Right ventricle myocardium superior (tissue), 1 donor: ENCODE results near the gene RGS7. TPM values are rescaled to one million over a fixed set of nuclear protein-coding genes. Genes with fewer than 3 reads are reported as not detected.

Source experiments
- ATAC-seq: fragments of 200-7000 bp; cut with Tn5 transposase; one replicate; pipeline ENCODE4 v1.9.1; 2020; ENCODE audit warnings: mild to moderate bottlenecking; ENCODE audit not compliant: poor library complexity
- DNase-seq: peaks from one replicate; pipeline ENCODE4 v3.0.0-alpha.2; 2020
- intact Hi-C: fragments of 100-400 bp; cut with DNase I; formaldehyde crosslinking; loops from one replicate; pipeline ENCODE4 v1.11.2; 2022
- long read RNA-seq: library from polyadenylated mRNA; unstranded; transcript quantifications from one replicate; pipeline ENCODE4 v2.0.0, GENCODE V29; 2021
- total RNA-seq: library from RNA; stranded (reverse); fragmentation: NEBNext Ultra II Directional; extraction: Animal tissue kit (Norgen Biotek cat#: 25700); gene quantifications from one replicate; pipeline ENCODE4 v1.2.1, GENCODE V29; 2021
- donor health status: DM: no; HTN: yes; CAD: no; lungs with severe emphysema.

Gene RGS7
- total RNA-seq = not detected
- long read RNA-seq = 0 reads

DNA sequence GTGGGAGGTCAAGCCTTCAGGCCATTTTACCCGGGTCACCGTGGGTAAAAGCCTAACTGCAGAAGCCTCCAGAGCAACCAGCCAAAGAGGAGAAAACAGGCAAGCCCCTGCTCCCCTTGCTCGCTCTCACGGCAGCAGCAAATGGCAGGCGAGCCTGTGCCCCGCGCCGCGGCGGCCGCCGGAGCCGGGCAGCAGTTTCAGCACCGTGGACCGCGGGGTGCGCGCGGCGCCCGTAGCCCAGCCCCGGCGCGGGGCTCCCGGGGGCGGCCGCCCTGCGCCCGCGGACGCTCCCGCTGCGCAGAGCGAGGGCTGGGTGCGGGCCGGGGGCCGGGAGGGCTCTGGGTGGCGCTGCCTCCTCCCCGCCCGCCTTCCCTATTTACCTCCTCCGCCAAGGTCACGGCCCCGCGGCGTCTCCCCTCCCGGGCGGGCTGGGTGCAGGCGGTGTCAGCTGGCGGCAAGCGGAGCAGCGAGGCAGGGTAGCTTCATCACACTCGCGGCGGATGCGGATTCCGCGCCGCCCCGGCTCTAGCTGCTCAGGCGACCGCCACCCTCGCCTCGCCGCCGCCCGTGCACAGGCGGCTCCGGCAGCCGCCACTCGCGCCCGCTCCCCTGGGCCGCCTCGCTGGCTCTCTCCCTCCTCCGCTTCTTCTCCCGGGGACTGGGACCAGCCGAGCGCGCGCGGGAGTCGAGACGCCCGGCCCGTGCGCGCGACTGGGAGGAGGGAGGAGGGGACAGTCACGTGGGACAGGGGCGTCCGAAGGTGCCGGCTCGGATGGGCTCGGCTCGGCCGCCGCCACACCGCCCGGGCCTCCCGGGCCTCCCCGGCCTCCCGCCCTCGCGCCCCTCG, at the start of gene RGS7:
Gene RGS7 (minus strand): TSS at position 687 of the 847 bp plus-strand sequence.
- intact Hi-C loops = no loop called here
- DNase-seq = peak; percentile 46

DNA sequence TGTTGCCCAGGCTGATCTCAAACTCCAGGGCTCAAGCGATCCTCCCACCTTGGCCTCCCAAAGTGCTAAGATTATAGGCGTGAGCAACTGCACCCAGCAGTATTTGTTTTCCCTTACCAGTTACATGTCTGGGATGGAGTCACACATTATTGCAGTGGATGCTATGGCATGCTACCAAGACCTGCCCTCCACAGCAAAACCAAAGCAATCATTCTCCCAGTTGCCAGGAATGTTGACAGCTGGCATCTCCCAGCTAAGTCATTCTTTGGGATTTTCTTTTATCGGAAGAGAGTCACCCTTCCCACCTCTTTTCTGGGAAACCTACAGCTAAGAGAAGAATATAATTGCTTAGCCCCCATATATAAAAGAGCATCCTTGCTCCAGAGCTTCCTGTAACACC, 49.4 kb upstream of the RGS7 start:
- DNase-seq = no peak
- intact Hi-C loops = no loop called here
- ATAC-seq = no peak

More for the DNA sequence above, at the start of gene RGS7:
- ATAC-seq = peak; percentile 71

DNA sequence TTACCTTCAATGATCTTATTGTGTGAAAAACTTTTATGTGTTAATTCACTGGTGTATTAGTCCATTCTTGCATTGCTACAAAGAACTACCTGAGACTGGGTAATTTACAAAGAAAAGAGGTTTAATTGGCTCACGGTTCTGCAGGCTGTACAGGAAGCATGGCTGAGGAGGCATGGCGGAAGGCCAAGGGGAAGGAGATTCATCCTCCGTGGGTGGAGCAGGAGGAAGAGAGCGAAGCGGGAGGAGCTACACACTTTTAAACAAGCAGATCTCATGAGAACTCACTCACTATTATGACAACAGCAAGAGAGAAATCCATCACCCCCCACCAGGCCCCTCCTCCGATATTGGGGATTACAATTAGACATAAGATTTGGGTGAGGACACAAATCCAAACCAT, 44.2 kb upstream of the RGS7 start:
- intact Hi-C loops = no loop called here
- ATAC-seq (no peak), DNase-seq (no peak)

DNA sequence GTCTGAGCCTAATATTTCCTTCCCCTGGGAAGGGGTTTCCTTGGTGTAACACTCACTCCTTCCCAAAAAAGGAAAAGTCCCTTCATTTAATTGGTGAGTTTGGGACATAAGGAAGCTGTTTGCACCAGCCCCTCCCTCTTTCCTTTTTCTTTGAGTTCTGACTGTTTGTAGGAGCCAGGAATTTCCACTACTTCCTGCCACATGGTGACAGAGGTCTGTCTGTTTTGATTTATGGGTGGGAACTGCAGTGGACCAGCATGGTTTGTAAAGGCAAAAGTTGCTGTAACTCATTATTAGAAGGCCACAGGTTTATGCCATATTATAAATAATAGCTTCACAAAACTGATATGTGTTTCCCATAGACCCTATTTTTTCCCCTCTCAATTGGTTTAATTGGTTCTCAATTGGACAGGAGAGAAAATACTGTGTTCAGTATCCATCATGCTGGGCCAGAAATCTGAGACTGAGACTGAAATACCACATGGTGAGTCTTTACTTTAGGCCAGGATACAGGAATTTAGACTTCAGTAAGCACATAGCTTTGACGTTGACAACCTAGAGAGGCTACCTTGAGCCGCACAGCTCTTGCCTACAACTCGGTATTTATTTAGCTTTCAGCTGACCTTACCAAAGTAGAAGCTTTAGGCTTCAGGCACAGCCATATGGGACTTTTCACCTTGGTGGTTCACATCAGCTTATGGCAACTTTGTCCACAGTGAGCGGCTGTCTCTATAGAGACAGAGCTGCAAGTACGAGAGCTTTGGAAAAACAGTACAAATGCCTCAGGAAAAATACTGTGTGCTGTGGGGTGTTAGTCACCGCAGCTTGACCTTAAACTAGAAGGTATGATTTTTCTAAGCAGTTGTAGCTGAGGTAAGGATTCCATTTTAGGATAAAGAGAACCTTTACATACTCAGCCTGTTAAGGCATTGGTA, 40.0 kb upstream of the RGS7 start:
- intact Hi-C loops = no loop called here
- DNase-seq (no peak), ATAC-seq (no peak)

DNA sequence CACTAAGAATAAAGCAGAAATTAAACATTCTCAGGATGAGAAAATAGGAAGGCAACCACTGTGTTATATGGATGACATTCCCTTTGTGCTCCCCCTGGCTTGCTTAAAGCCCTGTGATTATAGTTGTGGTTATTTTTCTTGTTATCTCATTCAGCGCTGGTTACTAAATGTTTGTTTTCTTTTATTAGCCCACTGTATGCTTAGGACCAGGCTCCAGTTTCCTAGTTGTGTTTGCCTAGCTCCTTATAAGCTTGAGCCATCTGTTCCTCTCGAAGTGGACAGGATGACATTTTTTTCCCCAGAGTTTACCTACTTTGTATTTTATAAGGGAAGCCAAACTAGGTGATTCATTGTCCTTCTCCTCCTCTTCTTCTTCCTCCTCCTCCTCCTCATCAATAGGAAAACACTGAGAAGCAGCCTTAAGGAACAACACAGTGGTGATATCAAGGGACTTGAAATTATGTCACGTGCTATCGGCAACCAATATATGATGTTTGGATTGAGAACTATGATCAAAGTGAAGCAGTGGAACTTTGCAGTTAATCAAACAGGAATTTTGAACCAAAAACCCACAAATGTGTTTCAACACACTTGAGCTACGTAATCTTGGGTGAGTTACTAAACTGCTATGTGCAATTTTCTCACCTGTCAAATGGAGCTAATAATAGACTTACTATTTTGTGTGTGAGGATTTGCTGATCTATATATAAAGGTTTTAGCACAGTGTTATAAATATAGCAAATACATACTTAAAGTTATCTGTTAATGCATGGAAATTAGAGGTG, 35.1 kb upstream of the RGS7 start:
- ATAC-seq (no peak), DNase-seq (no peak)
- intact Hi-C loops = no loop called here

DNA sequence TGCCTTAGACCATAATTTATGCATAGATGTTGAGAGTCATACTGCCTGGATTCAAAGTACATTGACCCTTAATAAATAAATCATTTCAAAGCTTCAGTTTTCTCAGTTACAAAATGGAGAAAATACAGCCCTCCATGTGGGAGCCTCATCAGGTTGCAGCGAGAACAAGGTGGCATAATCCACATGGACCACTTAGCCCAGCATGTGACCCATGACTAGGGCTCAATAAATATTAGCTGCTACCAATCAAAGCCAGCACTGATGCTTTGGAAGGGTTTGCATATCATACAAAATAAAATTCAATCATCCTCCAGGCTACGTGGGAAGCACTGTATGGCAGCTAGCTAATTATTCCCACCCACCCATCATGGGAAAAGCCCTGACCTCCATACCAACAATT, 33.5 kb upstream of the RGS7 start:
- intact Hi-C loops = no loop called here
- ATAC-seq = no peak
- no peak for DNase-seq

DNA sequence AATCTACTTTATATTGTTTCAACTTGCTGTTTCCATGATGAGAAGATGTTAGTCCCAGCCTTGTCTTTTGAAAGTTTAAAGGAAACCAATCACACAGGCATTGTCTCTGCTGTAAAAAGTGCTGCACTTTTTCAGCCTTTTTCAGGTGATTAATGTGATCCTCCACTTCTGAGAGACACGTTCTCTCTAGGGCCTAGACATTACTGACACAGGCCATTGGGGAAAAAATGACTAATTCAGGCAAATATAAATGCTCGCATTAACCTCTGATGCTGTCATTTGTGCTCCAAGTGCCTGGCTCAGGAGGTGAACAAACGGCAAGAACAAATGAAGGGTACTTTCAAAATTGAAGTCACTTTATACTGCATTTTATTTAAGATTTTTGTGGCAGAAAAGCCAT, 32.4 kb upstream of the RGS7 start:
- intact Hi-C loops = no loop called here
- DNase-seq (no peak), ATAC-seq (no peak)

DNA sequence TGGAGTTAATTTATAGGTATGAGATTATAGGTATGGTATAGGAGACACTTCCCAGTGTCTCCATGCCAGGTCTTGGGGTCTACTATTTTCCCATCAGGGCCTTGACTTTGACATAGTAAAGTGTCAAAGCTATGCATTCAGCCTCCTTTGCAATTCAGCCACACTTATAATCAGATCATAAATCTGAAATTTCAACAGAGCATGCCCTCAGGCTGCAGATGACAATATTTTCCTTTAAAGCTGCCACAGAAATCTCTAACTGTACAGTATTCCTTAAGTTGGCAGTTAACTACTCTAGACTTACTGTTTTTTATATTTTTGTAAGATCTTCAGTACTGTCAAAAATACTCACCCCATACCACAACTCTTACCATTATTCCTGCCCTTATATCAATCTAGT, 30.2 kb upstream of the RGS7 start:
- DNase-seq (no peak), ATAC-seq (no peak)
- intact Hi-C loops = no loop called here

DNA sequence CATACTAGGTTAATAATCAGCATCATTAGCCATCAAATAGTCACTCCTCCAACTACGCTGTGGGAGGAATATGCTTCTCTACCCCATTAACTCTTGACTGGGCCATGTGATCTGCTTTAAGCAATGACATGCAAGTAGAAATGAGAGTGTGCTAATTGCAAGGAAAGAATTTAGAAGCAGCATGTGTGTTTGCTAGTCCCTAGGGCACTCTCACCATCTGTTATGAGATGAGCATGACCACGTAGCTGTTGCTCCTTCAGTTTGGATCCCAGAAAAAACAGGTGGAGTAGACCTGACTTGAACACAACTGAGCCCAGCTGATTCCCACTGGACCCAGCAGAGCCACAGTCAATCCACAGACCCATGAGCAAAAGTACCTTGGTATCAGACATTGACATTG, 19.7 kb upstream of the RGS7 start:
- intact Hi-C loops = no loop called here
- no peak for DNase-seq
- no peak for ATAC-seq

DNA sequence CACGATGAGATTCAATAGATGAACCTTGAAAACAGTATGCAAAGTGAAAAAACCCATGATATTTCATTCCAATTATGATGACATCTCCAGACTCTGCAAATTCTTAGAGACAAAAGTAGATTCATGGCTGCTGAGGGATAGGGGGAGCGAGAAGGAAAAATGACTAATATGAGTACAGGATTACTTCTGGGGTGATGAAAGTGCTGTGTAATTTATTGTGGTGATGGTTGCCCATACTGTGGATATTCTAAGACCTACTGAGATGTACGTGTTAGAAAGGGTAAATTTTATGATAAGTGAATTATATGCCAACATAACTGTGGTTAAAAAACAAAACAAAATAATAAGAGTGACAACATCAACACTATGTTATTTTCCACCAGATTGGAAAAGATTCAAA, 18.9 kb upstream of the RGS7 start:
- no peak for ATAC-seq
- no peak for DNase-seq
- intact Hi-C loops = no loop called here

DNA sequence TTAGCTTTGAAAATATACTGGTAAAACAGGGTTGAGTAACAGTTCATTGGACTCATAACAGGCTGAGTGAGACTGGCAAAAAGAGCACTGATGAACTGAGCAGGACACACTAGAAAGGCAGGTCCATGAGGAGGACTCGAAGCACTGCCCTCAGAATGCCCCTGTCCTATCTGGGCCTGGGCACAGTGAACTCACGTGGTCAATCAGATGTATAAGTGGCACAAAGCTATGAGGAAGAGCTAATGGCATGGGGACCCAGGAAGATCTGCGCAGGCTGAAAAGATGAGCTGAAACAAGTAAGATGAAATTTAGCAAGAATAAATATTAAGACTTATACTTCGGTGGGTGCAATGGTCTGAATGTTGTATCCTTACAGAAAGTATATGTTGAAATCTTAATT, 9.2 kb upstream of the RGS7 start:
- DNase-seq = no peak
- no peak for ATAC-seq
- intact Hi-C loops = no loop called here

DNA sequence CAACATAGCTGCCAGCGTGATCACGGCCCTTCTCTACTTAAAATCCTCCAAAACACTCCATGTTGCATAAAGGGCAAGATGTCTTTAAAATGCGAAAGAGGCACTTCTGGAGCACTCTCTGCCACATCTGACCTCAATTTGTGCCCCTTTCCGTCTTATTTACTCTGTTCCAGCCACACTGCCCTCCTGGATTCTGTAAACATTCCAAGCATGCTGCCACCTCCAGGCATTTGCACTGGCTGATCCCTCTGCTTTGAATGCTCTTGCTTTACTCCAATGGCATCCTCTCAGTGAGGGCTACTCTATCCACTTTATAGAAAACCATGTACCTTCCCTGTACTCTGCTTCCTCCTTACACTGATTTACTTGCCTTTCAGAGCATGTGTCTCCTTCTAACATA, 5.3 kb upstream of the RGS7 start:
- intact Hi-C loops = no loop called here
- DNase-seq = no peak
- no peak for ATAC-seq

DNA sequence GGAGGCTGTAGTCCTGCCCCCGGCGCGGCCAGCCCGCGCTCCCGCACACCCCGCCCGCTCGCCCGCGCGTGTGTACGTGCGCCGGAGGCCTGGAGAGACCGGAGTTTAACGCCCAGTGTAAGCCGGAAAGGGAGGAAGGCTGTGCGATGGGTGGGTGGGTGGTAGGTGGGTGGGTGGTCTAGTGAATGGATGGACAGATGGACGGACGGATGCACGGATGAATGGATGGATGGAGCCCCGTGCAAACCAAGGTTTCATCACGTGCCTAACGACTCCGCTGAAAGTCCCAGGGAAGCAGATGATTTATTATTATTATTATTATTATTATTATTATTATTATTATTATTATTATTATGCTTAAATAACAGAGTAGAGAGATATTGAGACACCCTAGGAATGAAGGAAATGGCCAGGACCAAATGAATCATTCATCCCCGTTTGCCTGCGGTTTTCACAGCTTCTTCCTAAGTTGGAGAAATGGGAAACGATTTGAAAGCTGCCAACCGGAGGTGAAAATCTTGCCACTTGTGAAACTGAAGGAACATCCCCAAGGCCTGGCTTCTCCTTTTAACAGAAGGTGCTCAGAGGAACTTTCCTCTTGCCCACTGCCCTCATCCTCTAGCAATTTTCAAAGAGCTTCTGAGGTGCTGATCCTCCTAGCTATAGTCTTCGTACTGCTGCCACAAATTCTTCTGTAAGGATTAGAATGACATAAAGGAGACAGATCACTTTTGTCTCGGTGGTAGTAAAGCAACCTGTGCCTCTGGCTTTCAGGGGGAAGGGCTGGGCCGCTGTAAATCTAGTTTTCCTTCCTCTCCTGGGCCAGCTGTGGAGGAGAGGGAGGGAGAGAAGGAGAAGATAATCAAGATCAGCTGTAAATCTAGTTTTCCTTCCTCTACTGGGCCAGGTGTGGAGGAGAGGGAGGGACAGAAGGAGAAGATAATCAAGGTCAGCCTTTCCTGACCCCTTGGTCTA, 648 bp upstream of the RGS7 start:
- intact Hi-C loops = no loop called here
- ATAC-seq (no peak), DNase-seq (no peak)

DNA sequence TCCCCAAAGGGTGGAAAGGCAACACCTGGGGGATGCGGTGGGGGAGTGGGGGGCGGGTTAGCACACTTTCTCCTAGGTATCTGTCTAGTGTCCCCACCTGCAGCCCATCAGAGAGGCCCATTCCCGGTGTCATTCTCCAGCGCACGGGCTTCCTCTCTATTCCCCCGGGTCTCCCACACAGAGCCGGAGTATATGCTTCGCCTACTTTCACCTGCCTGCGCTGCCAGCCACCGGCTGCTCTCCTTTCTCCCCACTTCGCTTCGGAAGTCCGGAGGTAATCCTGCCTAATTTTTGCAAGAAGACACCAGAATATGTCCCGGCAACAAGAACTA, 852 bp downstream of the RGS7 start:
- ATAC-seq = no peak
- intact Hi-C loops = no loop called here

DNA sequence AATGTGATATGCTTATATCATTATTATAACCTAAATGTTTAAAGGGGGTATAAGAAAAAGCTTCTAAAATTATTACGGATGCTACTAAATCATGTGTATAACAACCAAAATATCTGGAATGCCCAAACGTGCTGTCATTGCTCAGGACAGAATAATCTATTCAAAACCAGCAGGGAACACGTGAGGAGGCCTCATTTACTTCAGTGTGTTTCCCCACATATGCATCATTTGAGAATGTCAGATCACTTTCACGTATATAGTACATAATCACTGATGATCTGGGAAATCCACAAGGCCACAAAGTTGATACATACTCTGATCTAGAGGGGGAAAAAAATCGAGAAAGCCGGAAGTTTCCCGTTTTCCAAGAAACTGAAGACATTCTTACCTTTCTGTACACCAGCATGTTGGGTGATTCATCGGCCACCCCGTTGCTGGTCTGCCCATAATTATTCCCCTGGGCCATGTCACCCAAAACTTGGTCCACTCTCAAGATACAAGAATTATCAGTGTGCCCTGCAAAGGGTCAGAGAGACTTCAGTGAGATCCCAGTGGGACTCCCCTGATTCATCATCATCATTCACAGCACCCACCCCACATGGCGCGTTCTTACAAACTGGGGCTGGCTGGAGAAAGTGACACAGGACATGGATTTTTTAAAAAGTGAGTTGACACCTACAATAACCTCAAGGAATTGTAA, 1.5 kb downstream of the RGS7 start:
- intact Hi-C loops = no loop called here
- no peak for ATAC-seq
- DNase-seq = no peak

More for the DNA sequence above, 852 bp downstream of the RGS7 start:
- DNase-seq = no peak

DNA sequence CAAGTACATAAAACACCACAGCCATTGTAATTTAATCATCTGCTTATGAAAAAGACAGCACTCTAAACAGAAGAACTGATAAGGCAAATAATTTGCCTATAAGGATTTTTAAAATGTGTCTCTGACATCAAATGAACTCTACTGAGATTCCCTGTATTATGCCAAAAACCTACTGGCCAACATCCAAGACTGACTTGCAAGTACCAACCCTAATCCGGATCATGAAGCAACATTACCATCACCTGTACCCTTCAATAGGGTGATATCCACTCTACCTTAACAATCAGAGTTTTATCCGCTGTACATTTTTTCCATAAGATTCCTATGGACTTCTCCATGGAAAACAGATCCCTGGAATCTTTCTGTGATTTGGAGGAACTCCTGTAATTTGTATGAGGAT, 4.6 kb downstream of the RGS7 start:
- no peak for DNase-seq
- intact Hi-C loops = no loop called here
- no peak for ATAC-seq

DNA sequence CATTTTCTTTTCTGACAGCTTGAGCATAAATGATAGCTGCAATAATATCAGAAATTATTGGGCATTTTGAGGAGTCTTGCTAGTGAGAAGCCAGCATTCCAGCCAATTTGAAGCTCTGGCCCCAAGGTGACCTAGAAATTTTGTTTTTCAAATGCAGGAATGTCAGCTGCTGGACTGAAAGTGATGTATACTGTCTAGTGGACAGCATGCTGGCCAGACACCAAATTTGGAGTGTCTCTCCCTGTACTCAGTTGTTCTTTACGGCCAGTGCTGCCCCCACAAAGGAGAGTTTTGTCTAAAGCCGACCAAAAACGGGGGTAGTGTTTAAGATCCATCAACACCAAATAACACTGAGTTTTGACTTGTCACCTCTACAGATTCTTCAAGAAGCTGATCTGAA, 5.2 kb downstream of the RGS7 start:
- no peak for ATAC-seq
- intact Hi-C loops = no loop called here
- no peak for DNase-seq

DNA sequence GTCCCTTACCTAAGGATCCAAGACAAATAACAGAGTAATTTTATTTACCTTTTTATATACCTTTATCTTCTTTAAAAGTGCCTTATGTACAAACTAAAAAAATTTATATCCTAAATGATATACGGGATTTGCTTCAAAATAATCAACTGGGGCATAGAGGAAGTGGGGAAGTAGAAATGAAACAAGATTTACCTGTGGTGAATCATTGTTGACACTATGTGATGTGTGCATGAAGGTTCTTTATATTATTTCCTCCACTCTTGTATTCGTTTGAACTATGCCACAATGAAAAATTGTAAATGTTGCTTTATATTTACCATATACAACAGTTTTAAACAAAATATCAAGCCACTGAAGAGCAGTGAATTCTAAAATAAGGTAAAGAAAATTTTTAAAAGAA, 13.0 kb downstream of the RGS7 start:
- intact Hi-C loops = no loop called here
- ATAC-seq = no peak

More for the DNA sequence above, 13.0 kb downstream of the RGS7 start:
- DNase-seq = no peak
